WTC11 (cell line): ENCODE measurements around the gene ZNF740. TPM values are rescaled to one million over a fixed set of nuclear protein-coding genes. Genes with fewer than 3 reads are reported as not detected.

Experiments
- ATAC-seq: fragments of 200-7000 bp; cut with Tn5 transposase; 2 replicates; pipeline ENCODE4 v1.10.0; 2021; ENCODE audit warnings: mild to moderate bottlenecking, moderate library complexity
- CTCF ChIA-PET: fragments of 300-600 bp; sonication (Branson Sonifier 250); formaldehyde crosslinking; loops from one replicate; lab custom pipeline; 2021; ENCODE audit warnings: antibody characterized with exemption; lab: Charles Lee
- POLR2A ChIA-PET: fragments of 350-600 bp; sonication (Branson Sonifier 250); formaldehyde crosslinking; loops from one replicate; lab custom pipeline; 2021; ENCODE audit warnings: antibody characterized with exemption; lab: Charles Lee
- DNase-seq: peaks from one replicate; pipeline ENCODE4 v3.0.0; 2021; ENCODE audit warnings: low spot score
- H3K27ac Mint-ChIP-seq: 2 replicates; pipeline ENCODE4 v1.8.0; 2021; ENCODE audit warnings: mixed read lengths
- H3K27me3 Mint-ChIP-seq: 2 replicates; pipeline ENCODE4 v1.8.0; 2021; ENCODE audit warnings: low read depth, mild to moderate bottlenecking, moderate library complexity, mixed read lengths
- H3K36me3 Mint-ChIP-seq: 2 replicates; pipeline ENCODE4 v1.8.0; 2021; ENCODE audit warnings: mixed read lengths
- H3K4me1 Mint-ChIP-seq: 2 replicates; pipeline ENCODE4 v1.8.0; 2022; ENCODE audit warnings: mixed read lengths
- H3K4me3 Mint-ChIP-seq: 2 replicates; pipeline ENCODE4 v1.8.0; 2021; ENCODE audit warnings: mild to moderate bottlenecking, moderate library complexity, mixed read lengths
- H3K9me3 Mint-ChIP-seq: 2 replicates; pipeline ENCODE4 v1.8.0; 2021; ENCODE audit warnings: mixed read lengths
- ELF4 ChIP-seq: sonication (generic); formaldehyde crosslinking; IDR thresholded peaks from 2 replicates; pipeline ENCODE4 v1.8.1; 2022; ENCODE audit warnings: low read depth, mild to moderate bottlenecking, moderate library complexity, missing genetic modification reagents
- ETV6 ChIP-seq: sonication (generic); formaldehyde crosslinking; IDR thresholded peaks from 2 replicates; pipeline ENCODE4 v1.8.1; 2022; ENCODE audit warnings: mild to moderate bottlenecking, missing genetic modification reagents
- FOXJ3 ChIP-seq: sonication (generic); formaldehyde crosslinking; IDR thresholded peaks from 2 replicates; pipeline ENCODE4 v1.9.0; 2021; ENCODE audit warnings: missing genetic modification reagents, mild to moderate bottlenecking, borderline replicate concordance
- NFE2L1 ChIP-seq: sonication (generic); formaldehyde crosslinking; IDR thresholded peaks from 2 replicates; pipeline ENCODE4 v1.8.1; 2023; ENCODE audit warnings: missing genetic modification reagents
- NR3C1 ChIP-seq: sonication (generic); formaldehyde crosslinking; conservative IDR thresholded peaks from 2 replicates; pipeline ENCODE4 v1.8.1; 2023; ENCODE audit warnings: low read depth, mild to moderate bottlenecking, missing genetic modification reagents
- TEAD1 ChIP-seq: sonication (generic); formaldehyde crosslinking; IDR thresholded peaks from 2 replicates; pipeline ENCODE4 v1.8.0; 2022; ENCODE audit warnings: mild to moderate bottlenecking, missing genetic modification reagents
- ZBTB21 ChIP-seq: sonication (generic); formaldehyde crosslinking; IDR thresholded peaks from 2 replicates; pipeline ENCODE4 v1.8.1; 2023; ENCODE audit warnings: mild to moderate bottlenecking, missing genetic modification reagents, borderline replicate concordance
- total RNA-seq: library from RNA; stranded (reverse); gene quantifications from 3 replicates; pipeline ENCODE4 v1.2.3, GENCODE V29; 2021
- TF ChIP-seq, protein P1 (sequence below): sonication (generic); formaldehyde crosslinking; IDR thresholded peaks from 2 replicates; pipeline ENCODE4 v1.8.1; 2022; ENCODE audit warnings: mild to moderate bottlenecking, missing genetic modification reagents, moderate library complexity, borderline replicate concordance
- TF ChIP-seq, protein P2 (sequence below): sonication (generic); formaldehyde crosslinking; IDR thresholded peaks from 2 replicates; pipeline ENCODE4 v1.8.1; 2023; ENCODE audit warnings: mild to moderate bottlenecking, missing genetic modification reagents, borderline replicate concordance
- TF ChIP-seq, protein P3 (sequence below): sonication (generic); formaldehyde crosslinking; IDR thresholded peaks from 2 replicates; pipeline ENCODE4 v1.8.1; 2022; ENCODE audit warnings: low read depth, missing genetic modification reagents, borderline replicate concordance
- TF ChIP-seq, protein P4 (sequence below): fragments of 250-450 bp; sonication (Bioruptor Pico); IDR thresholded peaks from 2 replicates; pipeline ENCODE4 v1.9.0; 2021; ENCODE audit warnings: mild to moderate bottlenecking, borderline replicate concordance
- TF ChIP-seq, protein P5 (sequence below): sonication (generic); formaldehyde crosslinking; conservative IDR thresholded peaks from 2 replicates; pipeline ENCODE4 v1.8.1; 2023; ENCODE audit warnings: mild to moderate bottlenecking, low read depth, missing genetic modification reagents, moderate library complexity

The ZNF740 gene
- total RNA-seq, 1 experiment from 2014 or later = 26.6 TPM

DNA sequence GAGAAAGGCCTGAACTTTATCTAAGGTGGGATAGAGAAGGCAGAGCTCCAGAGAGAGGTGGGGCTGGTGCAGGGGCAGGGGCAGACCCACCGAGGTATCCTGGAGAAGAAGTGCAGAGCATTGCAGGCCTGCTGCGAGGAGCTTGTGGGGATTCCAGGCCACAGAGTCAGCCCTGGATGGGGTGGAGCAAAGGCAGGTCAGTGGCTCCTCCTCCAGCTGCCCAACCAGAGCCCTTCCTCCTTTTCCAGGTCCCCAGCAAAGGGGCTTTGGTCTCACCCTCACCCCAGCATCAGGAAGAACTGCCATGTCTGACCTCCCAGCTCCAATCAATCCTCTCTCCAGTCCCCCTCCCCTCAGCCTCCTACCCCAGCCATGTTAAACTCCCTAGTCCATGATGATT, 19.8 kb upstream of the ZNF740 start:
- H3K4me1 Mint-ChIP-seq = peaks cover 5% of the 10 kb centered on the region
- peaks cover 66% of the 10 kb centered on the region for H3K27me3 Mint-ChIP-seq
- ATAC-seq (no peak), DNase-seq (no peak)
- TF ChIP-seq, protein P1, sequence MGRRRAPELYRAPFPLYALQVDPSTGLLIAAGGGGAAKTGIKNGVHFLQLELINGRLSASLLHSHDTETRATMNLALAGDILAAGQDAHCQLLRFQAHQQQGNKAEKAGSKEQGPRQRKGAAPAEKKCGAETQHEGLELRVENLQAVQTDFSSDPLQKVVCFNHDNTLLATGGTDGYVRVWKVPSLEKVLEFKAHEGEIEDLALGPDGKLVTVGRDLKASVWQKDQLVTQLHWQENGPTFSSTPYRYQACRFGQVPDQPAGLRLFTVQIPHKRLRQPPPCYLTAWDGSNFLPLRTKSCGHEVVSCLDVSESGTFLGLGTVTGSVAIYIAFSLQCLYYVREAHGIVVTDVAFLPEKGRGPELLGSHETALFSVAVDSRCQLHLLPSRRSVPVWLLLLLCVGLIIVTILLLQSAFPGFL (CRISPR knock-in tag) = no peak
- no peak for TF ChIP-seq NFE2L1 (CRISPR knock-in tag)
- no peak for TF ChIP-seq FOXJ3 (CRISPR knock-in tag)
- TF ChIP-seq, protein P2, sequence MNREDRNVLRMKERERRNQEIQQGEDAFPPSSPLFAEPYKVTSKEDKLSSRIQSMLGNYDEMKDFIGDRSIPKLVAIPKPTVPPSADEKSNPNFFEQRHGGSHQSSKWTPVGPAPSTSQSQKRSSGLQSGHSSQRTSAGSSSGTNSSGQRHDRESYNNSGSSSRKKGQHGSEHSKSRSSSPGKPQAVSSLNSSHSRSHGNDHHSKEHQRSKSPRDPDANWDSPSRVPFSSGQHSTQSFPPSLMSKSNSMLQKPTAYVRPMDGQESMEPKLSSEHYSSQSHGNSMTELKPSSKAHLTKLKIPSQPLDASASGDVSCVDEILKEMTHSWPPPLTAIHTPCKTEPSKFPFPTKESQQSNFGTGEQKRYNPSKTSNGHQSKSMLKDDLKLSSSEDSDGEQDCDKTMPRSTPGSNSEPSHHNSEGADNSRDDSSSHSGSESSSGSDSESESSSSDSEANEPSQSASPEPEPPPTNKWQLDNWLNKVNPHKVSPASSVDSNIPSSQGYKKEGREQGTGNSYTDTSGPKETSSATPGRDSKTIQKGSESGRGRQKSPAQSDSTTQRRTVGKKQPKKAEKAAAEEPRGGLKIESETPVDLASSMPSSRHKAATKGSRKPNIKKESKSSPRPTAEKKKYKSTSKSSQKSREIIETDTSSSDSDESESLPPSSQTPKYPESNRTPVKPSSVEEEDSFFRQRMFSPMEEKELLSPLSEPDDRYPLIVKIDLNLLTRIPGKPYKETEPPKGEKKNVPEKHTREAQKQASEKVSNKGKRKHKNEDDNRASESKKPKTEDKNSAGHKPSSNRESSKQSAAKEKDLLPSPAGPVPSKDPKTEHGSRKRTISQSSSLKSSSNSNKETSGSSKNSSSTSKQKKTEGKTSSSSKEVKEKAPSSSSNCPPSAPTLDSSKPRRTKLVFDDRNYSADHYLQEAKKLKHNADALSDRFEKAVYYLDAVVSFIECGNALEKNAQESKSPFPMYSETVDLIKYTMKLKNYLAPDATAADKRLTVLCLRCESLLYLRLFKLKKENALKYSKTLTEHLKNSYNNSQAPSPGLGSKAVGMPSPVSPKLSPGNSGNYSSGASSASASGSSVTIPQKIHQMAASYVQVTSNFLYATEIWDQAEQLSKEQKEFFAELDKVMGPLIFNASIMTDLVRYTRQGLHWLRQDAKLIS (CRISPR knock-in tag) = no peak
- no peak for TF ChIP-seq ZBTB21 (CRISPR knock-in tag)
- no peak for TF ChIP-seq NR3C1 (CRISPR knock-in tag)
- TF ChIP-seq ELF4 (CRISPR knock-in tag) = no peak
- TF ChIP-seq ETV6 (CRISPR knock-in tag) = no peak
- TF ChIP-seq, protein P3, sequence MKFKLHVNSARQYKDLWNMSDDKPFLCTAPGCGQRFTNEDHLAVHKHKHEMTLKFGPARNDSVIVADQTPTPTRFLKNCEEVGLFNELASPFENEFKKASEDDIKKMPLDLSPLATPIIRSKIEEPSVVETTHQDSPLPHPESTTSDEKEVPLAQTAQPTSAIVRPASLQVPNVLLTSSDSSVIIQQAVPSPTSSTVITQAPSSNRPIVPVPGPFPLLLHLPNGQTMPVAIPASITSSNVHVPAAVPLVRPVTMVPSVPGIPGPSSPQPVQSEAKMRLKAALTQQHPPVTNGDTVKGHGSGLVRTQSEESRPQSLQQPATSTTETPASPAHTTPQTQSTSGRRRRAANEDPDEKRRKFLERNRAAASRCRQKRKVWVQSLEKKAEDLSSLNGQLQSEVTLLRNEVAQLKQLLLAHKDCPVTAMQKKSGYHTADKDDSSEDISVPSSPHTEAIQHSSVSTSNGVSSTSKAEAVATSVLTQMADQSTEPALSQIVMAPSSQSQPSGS (CRISPR knock-in tag) = no peak
- TF ChIP-seq, protein P4, sequence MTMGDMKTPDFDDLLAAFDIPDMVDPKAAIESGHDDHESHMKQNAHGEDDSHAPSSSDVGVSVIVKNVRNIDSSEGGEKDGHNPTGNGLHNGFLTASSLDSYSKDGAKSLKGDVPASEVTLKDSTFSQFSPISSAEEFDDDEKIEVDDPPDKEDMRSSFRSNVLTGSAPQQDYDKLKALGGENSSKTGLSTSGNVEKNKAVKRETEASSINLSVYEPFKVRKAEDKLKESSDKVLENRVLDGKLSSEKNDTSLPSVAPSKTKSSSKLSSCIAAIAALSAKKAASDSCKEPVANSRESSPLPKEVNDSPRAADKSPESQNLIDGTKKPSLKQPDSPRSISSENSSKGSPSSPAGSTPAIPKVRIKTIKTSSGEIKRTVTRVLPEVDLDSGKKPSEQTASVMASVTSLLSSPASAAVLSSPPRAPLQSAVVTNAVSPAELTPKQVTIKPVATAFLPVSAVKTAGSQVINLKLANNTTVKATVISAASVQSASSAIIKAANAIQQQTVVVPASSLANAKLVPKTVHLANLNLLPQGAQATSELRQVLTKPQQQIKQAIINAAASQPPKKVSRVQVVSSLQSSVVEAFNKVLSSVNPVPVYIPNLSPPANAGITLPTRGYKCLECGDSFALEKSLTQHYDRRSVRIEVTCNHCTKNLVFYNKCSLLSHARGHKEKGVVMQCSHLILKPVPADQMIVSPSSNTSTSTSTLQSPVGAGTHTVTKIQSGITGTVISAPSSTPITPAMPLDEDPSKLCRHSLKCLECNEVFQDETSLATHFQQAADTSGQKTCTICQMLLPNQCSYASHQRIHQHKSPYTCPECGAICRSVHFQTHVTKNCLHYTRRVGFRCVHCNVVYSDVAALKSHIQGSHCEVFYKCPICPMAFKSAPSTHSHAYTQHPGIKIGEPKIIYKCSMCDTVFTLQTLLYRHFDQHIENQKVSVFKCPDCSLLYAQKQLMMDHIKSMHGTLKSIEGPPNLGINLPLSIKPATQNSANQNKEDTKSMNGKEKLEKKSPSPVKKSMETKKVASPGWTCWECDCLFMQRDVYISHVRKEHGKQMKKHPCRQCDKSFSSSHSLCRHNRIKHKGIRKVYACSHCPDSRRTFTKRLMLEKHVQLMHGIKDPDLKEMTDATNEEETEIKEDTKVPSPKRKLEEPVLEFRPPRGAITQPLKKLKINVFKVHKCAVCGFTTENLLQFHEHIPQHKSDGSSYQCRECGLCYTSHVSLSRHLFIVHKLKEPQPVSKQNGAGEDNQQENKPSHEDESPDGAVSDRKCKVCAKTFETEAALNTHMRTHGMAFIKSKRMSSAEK (CRISPR knock-in tag) = no peak
- no peak for TF ChIP-seq TEAD1
- TF ChIP-seq, protein P5, sequence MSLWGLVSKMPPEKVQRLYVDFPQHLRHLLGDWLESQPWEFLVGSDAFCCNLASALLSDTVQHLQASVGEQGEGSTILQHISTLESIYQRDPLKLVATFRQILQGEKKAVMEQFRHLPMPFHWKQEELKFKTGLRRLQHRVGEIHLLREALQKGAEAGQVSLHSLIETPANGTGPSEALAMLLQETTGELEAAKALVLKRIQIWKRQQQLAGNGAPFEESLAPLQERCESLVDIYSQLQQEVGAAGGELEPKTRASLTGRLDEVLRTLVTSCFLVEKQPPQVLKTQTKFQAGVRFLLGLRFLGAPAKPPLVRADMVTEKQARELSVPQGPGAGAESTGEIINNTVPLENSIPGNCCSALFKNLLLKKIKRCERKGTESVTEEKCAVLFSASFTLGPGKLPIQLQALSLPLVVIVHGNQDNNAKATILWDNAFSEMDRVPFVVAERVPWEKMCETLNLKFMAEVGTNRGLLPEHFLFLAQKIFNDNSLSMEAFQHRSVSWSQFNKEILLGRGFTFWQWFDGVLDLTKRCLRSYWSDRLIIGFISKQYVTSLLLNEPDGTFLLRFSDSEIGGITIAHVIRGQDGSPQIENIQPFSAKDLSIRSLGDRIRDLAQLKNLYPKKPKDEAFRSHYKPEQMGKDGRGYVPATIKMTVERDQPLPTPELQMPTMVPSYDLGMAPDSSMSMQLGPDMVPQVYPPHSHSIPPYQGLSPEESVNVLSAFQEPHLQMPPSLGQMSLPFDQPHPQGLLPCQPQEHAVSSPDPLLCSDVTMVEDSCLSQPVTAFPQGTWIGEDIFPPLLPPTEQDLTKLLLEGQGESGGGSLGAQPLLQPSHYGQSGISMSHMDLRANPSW = no peak
- no peak overlapping the region for H3K4me3 Mint-ChIP-seq
- no peak overlapping the region for H3K27ac Mint-ChIP-seq
- H3K36me3 Mint-ChIP-seq = no peaks in the 10 kb centered on the region
- POLR2A ChIA-PET = interaction anchor here (0.9 kb wide), 1 partner anchor 14 kb away, joined by 3 read pairs; no protein-coding TSS in a partner anchor
- CTCF ChIA-PET = interaction anchor here (0.5 to 5.7 kb wide), 29 partner anchors 9 to 1004 kb away, joined by 3 to 106 read pairs (median 11); partner anchors contain the start of genes AAAS, CSAD, ESPL1 and IGFBP6
- no peaks in the 10 kb centered on the region for H3K9me3 Mint-ChIP-seq
